ENCODE data around the gene RBFOX2.
A peak's percentile ranks its signal among the peaks of the same experiment; 100 is the strongest.
"Not testable (repeated sequence)": the region's sequence is repeated elsewhere in the genome, so short reads cannot be mapped to it uniquely, and the experiment has no call there.

Gene RBFOX2

GRCh38 chr22:35739076-35739930, 289.3 kb downstream of the RBFOX2 start:
- peak; percentile 32 for TF ChIP-seq CTCF (conservative IDR thresholded peaks at IDR 0.05; ENCODE audit: control insufficient read depth, insufficient read depth, low read depth, low read length)
- no peak overlapping the region for H3K4me3 ChIP-seq (ENCODE audit: control insufficient read depth, low read depth, low read length)
- DNase-seq (ENCODE audit: low read depth), result peak; percentile 28

- not testable (repeated sequence) for DNase-seq (ENCODE audit: low read depth); H3K4me3 ChIP-seq (ENCODE audit: control insufficient read depth, low read depth, low read length)
Measured at GRCh38 chr22:35737886-35738285, 290.7 kb downstream of the RBFOX2 start.

GRCh38 chr22:35736701-35737100, 291.9 kb downstream of the RBFOX2 start:
- no peak for TF ChIP-seq CTCF (conservative IDR thresholded peaks at IDR 0.05; ENCODE audit: control insufficient read depth, insufficient read depth, low read depth, low read length)
- no peak overlapping the region for H3K4me3 ChIP-seq (ENCODE audit: control insufficient read depth, low read depth, low read length)
- no peak for DNase-seq (ENCODE audit: low read depth)

GRCh38 chr22:35736166-35736565, 292.5 kb downstream of the RBFOX2 start:
- no peak for DNase-seq (ENCODE audit: low read depth)
- TF ChIP-seq CTCF (conservative IDR thresholded peaks at IDR 0.05; ENCODE audit: control insufficient read depth, insufficient read depth, low read depth, low read length), result no peak
- no peak overlapping the region for H3K4me3 ChIP-seq (ENCODE audit: control insufficient read depth, low read depth, low read length)

GRCh38 chr22:35735542-35735941, 293.1 kb downstream of the RBFOX2 start:
- H3K4me3 ChIP-seq (ENCODE audit: control insufficient read depth, low read depth, low read length), result no peak overlapping the region
- TF ChIP-seq CTCF (conservative IDR thresholded peaks at IDR 0.05; ENCODE audit: control insufficient read depth, insufficient read depth, low read depth, low read length), result no peak
- no peak for DNase-seq (ENCODE audit: low read depth)

- TF ChIP-seq CTCF (conservative IDR thresholded peaks at IDR 0.05; ENCODE audit: control insufficient read depth, insufficient read depth, low read depth, low read length), result no peak
- no peak overlapping the region for H3K4me3 ChIP-seq (ENCODE audit: control insufficient read depth, low read depth, low read length)
- DNase-seq (ENCODE audit: low read depth), result no peak
Measured at GRCh38 chr22:35734517-35734827, 294.2 kb downstream of the RBFOX2 start.

- H3K4me3 ChIP-seq (ENCODE audit: control insufficient read depth, low read depth, low read length), result no peak overlapping the region
- DNase-seq (ENCODE audit: low read depth), result no peak
- no peak for TF ChIP-seq CTCF (conservative IDR thresholded peaks at IDR 0.05; ENCODE audit: control insufficient read depth, insufficient read depth, low read depth, low read length)
Measured at GRCh38 chr22:35733791-35734516, 294.7 kb downstream of the RBFOX2 start.
